SH-SY5Y (cell line): ENCODE results near the gene SLC9A6.

Experiments
- GATA2 ChIP-seq: IDR thresholded peaks from 2 replicates; pipeline ENCODE4 v1.6.1; 2011; ENCODE audit warnings: mild to moderate bottlenecking, low read depth, low read length
- GATA3 ChIP-seq: IDR thresholded peaks from 2 replicates; pipeline ENCODE4 v1.6.1; 2011; ENCODE audit warnings: low read depth, mild to moderate bottlenecking, low read length, moderate library complexity

GRCh38 chrX:135951291-135951690 lies 33.9 kb upstream of the SLC9A6 start:
- TF ChIP-seq GATA2 (no peak), GATA3 (no peak)
